HCT116 (cell line): ENCODE data around the gene DYRK2. TPM values are rescaled to one million over a fixed set of nuclear protein-coding genes. Genes with fewer than 3 reads are reported as not detected.
A peak's percentile ranks its signal among the peaks of the same experiment; 100 is the strongest.

Experiments
- ATAC-seq: fragments of 200-7000 bp; cut with Tn5 transposase; 2 replicates; pipeline ENCODE4 v1.9.1; 2020; ENCODE audit warnings: mild to moderate bottlenecking, moderate library complexity
- BruUV-seq: library from RNA; stranded (reverse); fragments of 400-500 nt; replicated peaks from 2 replicates; lab custom pipeline; 2021; lab: Mats Ljungman, UMichigan
- CTCF ChIA-PET: fragments of 300-600 bp; sonication (Branson Sonifier 250); formaldehyde crosslinking; loops from one replicate; lab custom pipeline; 2021; ENCODE audit warnings: antibody characterized with exemption; lab: Charles Lee
- POLR2A ChIA-PET: fragments of 300-600, 350-600 bp; sonication (Branson Sonifier 250); formaldehyde crosslinking; loops from one replicate; lab custom pipeline; 2021; ENCODE audit warnings: antibody characterized with exemption; lab: Charles Lee
- RAD21 ChIA-PET, 2 experiments: fragments of 300-600 bp; sonication (Branson Sonifier 250); formaldehyde crosslinking; loops; one replicate each; lab custom pipeline; 2023; ENCODE audit warnings: low total read pairs in 2 of 2; ENCODE audit not compliant: uncharacterized antibody in 2 of 2, unreplicated experiment in 2 of 2, low non-redundant PET in 1 of 2; lab: Charles Lee
- DNase-seq: peaks from one replicate; pipeline ENCODE4 v3.0.0-alpha.2; 2010; ENCODE audit warnings: low read depth, low spot score
- H2AFZ ChIP-seq: fragments of 200-600 bp; shearing (Covaris generic), sonication (generic); 2 replicates; pipeline ENCODE4 v1.6.1; 2017; ENCODE audit warnings: low read depth, mixed run types, mixed read lengths, antibody characterized with exemption, low read length; ENCODE audit not compliant: poor library complexity, severe bottlenecking
- H3K27ac ChIP-seq: 2 replicates; pipeline ENCODE4 v1.5.1; 2012; ENCODE audit warnings: low read depth, low read length
- H3K27me3 ChIP-seq: fragments of 200-600 bp; sonication (generic); 2 replicates; pipeline ENCODE4 v1.6.1; 2016; ENCODE audit warnings: mixed run types, low read length, mixed read lengths; ENCODE audit not compliant: insufficient read depth
- H3K36me3 ChIP-seq, 2 experiments: fragments of 200-500 bp in 1 of 2; fragments of 200-600 bp in 1 of 2; sonication (Bioruptor generic) in 1 of 2; sonication (generic) in 1 of 2; 2 replicates each; pipeline versions ENCODE4 v1.5.1 to v1.6.1; 2014 to 2016; ENCODE audit warnings: low read length in 2 of 2, inconsistent platforms in 1 of 2, mixed read lengths in 1 of 2, mixed run types in 1 of 2; ENCODE audit not compliant: insufficient read depth in 2 of 2, control insufficient read depth in 1 of 2
- H3K4me1 ChIP-seq, 2 experiments: fragments of 200-600 bp in 1 of 2; sonication (generic) in 1 of 2; 2 replicates each; pipeline versions ENCODE4 v1.5.1 to v1.6.1; 2012 to 2017; ENCODE audit warnings: low read length in 2 of 2, inconsistent platforms in 1 of 2, mild to moderate bottlenecking in 1 of 2, mixed read lengths in 1 of 2, mixed run types in 1 of 2, moderate library complexity in 1 of 2; ENCODE audit not compliant: insufficient read depth in 2 of 2, control insufficient read depth in 1 of 2
- H3K4me2 ChIP-seq: fragments of 200-600 bp; sonication (generic); 2 replicates; pipeline ENCODE4 v1.6.1; 2017; ENCODE audit warnings: mixed run types, low read length, mixed read lengths
- H3K4me3 ChIP-seq, 2 experiments: fragments of 200-600 bp in 1 of 2; sonication (generic) in 1 of 2; replicated peaks in 1 of 2; 2 replicates each; pipeline ENCODE4 v1.5.1; 2011 to 2016; ENCODE audit warnings: low read length in 2 of 2, control low read depth in 1 of 2, low read depth in 1 of 2, mild to moderate bottlenecking in 1 of 2, mixed read lengths in 1 of 2, mixed run types in 1 of 2
- H3K79me2 ChIP-seq: fragments of 200-600 bp; sonication (generic); 2 replicates; pipeline ENCODE4 v1.6.1; 2017; ENCODE audit warnings: mild to moderate bottlenecking, mixed run types, low read length, moderate library complexity, mixed read lengths; ENCODE audit not compliant: insufficient read depth
- H3K9ac ChIP-seq: fragments of 200-600 bp; sonication (generic); 2 replicates; pipeline ENCODE4 v1.6.1; 2016; ENCODE audit warnings: low read length, mixed read lengths
- H3K9me2 ChIP-seq: fragments of 200-600 bp; sonication (generic), shearing (Covaris generic); 2 replicates; pipeline ENCODE4 v1.6.1; 2017; ENCODE audit warnings: mixed run types, mild to moderate bottlenecking, moderate library complexity; ENCODE audit not compliant: insufficient read depth
- H3K9me3 ChIP-seq, 2 experiments: fragments of 200-500 bp in 1 of 2; fragments of 200-600 bp in 1 of 2; sonication (Bioruptor generic) in 1 of 2; sonication (generic) in 1 of 2; 2 replicates each; pipeline ENCODE4 v1.6.1; 2014 to 2017; ENCODE audit warnings: low read length in 2 of 2, mixed read lengths in 2 of 2, inconsistent platforms in 1 of 2, low read depth in 1 of 2, mild to moderate bottlenecking in 1 of 2, mixed run types in 1 of 2, moderate library complexity in 1 of 2; ENCODE audit not compliant: control insufficient read depth in 1 of 2, insufficient read depth in 1 of 2
- H4K20me1 ChIP-seq: fragments of 200-600 bp; sonication (generic), shearing (Covaris generic); 2 replicates; pipeline ENCODE4 v1.6.1; 2017; ENCODE audit warnings: mixed run types, mild to moderate bottlenecking, moderate library complexity; ENCODE audit not compliant: insufficient read depth
- JUND ChIP-seq: IDR thresholded peaks from 2 replicates; pipeline ENCODE4 v1.6.1; 2012
- POLR2AphosphoS5 ChIP-seq: IDR thresholded peaks from 2 replicates; pipeline ENCODE4 v1.6.1; 2011; ENCODE audit warnings: mild to moderate bottlenecking, low read depth, low read length, moderate library complexity
- RAD21 ChIP-seq: IDR thresholded peaks from 2 replicates; pipeline ENCODE4 v1.6.1; 2012; ENCODE audit warnings: low read depth, mild to moderate bottlenecking
- REST ChIP-seq: IDR thresholded peaks from 2 replicates; pipeline ENCODE4 v1.6.1; 2012; ENCODE audit warnings: low read depth
- TCF7L2 ChIP-seq: IDR thresholded peaks from 2 replicates; pipeline ENCODE4 v1.7.0; 2011; ENCODE audit warnings: borderline replicate concordance, inconsistent platforms; ENCODE audit not compliant: insufficient read depth, insufficient read length; ENCODE audit errors: extremely low read depth
- ZNF274 ChIP-seq: fragments of 200-500 bp; sonication (Bioruptor generic); IDR thresholded peaks from 2 replicates; pipeline ENCODE4 v1.6.1; 2014; ENCODE audit warnings: mild to moderate bottlenecking, low read depth, low read length, inconsistent platforms
- intact Hi-C: fragments of 100-400 bp; cut with micrococcal nuclease; formaldehyde crosslinking; loops from 2 replicates; pipeline ENCODE4 v1.10.0; 2022
- total RNA-seq: library from RNA; stranded (reverse); gene quantifications from one replicate; pipeline ENCODE4 v1.2.1, GENCODE V29; 2021; ENCODE audit not compliant: unreplicated experiment

Gene DYRK2
- total RNA-seq, 1 experiment from 2014 or later = 28.7 TPM

GRCh38 chr12:67630373-67631088 is 18.0 kb upstream of the DYRK2 start:
- H3K9ac ChIP-seq = no peak overlapping the region
- TF ChIP-seq REST (no peak), RAD21 (no peak)
- DNase-seq (no peak), ATAC-seq (no peak)
- no peaks in the 10 kb centered on the region for H3K36me3 ChIP-seq
- H3K27me3 ChIP-seq = no peaks in the 10 kb centered on the region
- H3K4me2 ChIP-seq = no peak overlapping the region
- no peaks in the 10 kb centered on the region for H3K9me2 ChIP-seq
- intact Hi-C loops = no loop called here
- H3K4me3 ChIP-seq = no peak overlapping the region
- ChIA-PET CTCF (no interaction called here), RAD21 (no interaction called here), POLR2A (no interaction called here)
- H3K27ac ChIP-seq = no peak overlapping the region
- no peaks in the 10 kb centered on the region for H3K9me3 ChIP-seq
- H3K79me2 ChIP-seq = no peaks in the 10 kb centered on the region
- no TSS peak for BruUV-seq
- no peaks in the 10 kb centered on the region for H4K20me1 ChIP-seq
- peak overlapping the region; percentile 39 for H2AFZ ChIP-seq
- H3K4me1 ChIP-seq = peaks cover 0 to 5% of the 10 kb centered on the region in 2 experiments; a peak in 1 of 4 replicates

GRCh38 chr12:67632005-67632404 is 16.5 kb upstream of the DYRK2 start:
- intact Hi-C loops = no loop called here
- H3K36me3 ChIP-seq = no peaks in the 10 kb centered on the region
- no peak overlapping the region for H3K9ac ChIP-seq
- no peaks in the 10 kb centered on the region for H3K79me2 ChIP-seq
- POLR2A ChIA-PET = no interaction called here
- no peaks in the 10 kb centered on the region for H3K9me3 ChIP-seq
- no peak overlapping the region for H3K4me3 ChIP-seq
- H3K27ac ChIP-seq = no peak overlapping the region
- CTCF ChIA-PET = no interaction called here
- H3K4me1 ChIP-seq = peaks cover 0 to 5% of the 10 kb centered on the region in 2 experiments; a peak in 1 of 4 replicates
- ATAC-seq = no peak
- no peaks in the 10 kb centered on the region for H4K20me1 ChIP-seq
- no TSS peak for BruUV-seq
- no peak for DNase-seq
- H3K9me2 ChIP-seq = no peaks in the 10 kb centered on the region
- no peak overlapping the region for H2AFZ ChIP-seq
- H3K4me2 ChIP-seq = no peak overlapping the region
- RAD21 ChIA-PET = no interaction called here
- TF ChIP-seq JUND (no peak), REST (no peak), ZNF274 (no peak), POLR2AphosphoS5 (no peak), TCF7L2 (no peak)
- TF ChIP-seq, all 23 proteins: peak for 0
- no peaks in the 10 kb centered on the region for H3K27me3 ChIP-seq
